Left ventricle myocardium inferior (tissue), 1 donor: ENCODE measurements around the gene CLDN3. TPM values are rescaled to one million over a fixed set of nuclear protein-coding genes. Genes with fewer than 3 reads are reported as not detected.
"Not testable (repeated sequence)": the region's sequence is repeated elsewhere in the genome, so short reads cannot be mapped to it uniquely, and the experiment has no call there.

ENCODE experiments used
- DNase-seq: peaks from one replicate; pipeline ENCODE4 v3.0.0-alpha.2; 2020
- H3K27ac ChIP-seq: fragments of 200-600 bp; replicated peaks from 2 replicates; pipeline ENCODE4 v1.8.0; 2021
- H3K27me3 ChIP-seq: fragments of 200-600 bp; 2 replicates; pipeline ENCODE4 v1.8.0; 2021; ENCODE audit warnings: low read depth
- H3K36me3 ChIP-seq: fragments of 200-600 bp; 2 replicates; pipeline ENCODE4 v1.8.0; 2021
- H3K4me1 ChIP-seq: fragments of 200-600 bp; 2 replicates; pipeline ENCODE4 v1.8.0; 2021
- H3K4me3 ChIP-seq: fragments of 200-600 bp; 2 replicates; pipeline ENCODE4 v1.8.0; 2021; ENCODE audit warnings: mild to moderate bottlenecking, moderate library complexity
- H3K9me3 ChIP-seq: fragments of 200-600 bp; replicated peaks from 2 replicates; pipeline ENCODE4 v1.8.0; 2021
- CTCF ChIP-seq: fragments of 200-600 bp; IDR thresholded peaks from 2 replicates; pipeline ENCODE4 v1.8.0; 2021; ENCODE audit warnings: antibody characterized with exemption, mild to moderate bottlenecking, borderline replicate concordance
- intact Hi-C: fragments of 100-400 bp; cut with micrococcal nuclease; formaldehyde crosslinking; loops from one replicate; pipeline ENCODE4 v1.11.0; 2022
- total RNA-seq: library from RNA; stranded (reverse); fragmentation: NEBNext Ultra II Directional; extraction: Animal tissue kit (Norgen Biotek cat#: 25700); gene quantifications from one replicate; pipeline ENCODE4 v1.2.1, GENCODE V29; 2021
- donor health status: DM: no; HTN: yes; CAD: no; lungs with severe emphysema.

The CLDN3 gene
- total RNA-seq, 1 donor from 2014 or later, result not detected

- intact Hi-C loops, result loop anchor here (5.0 kb wide), 1 partner anchor 121 kb away; no protein-coding TSS in a partner anchor
- DNase-seq, result no peak
- Histone ChIP-seq H3K36me3 (no peaks in the 10 kb centered on the region), H3K4me3 (no peak overlapping the region), H3K27me3 (peaks cover 29% of the 10 kb centered on the region), H3K4me1 (no peaks in the 10 kb centered on the region), H3K27ac (no peak overlapping the region), H3K9me3 (no peaks in the 10 kb centered on the region)
- no peak for TF ChIP-seq CTCF
Measured at GRCh38 chr7:73728551-73728950, 41.5 kb downstream of the CLDN3 start.

- no peak for TF ChIP-seq CTCF
- Histone ChIP-seq H3K9me3 (no peaks in the 10 kb centered on the region), H3K36me3 (no peaks in the 10 kb centered on the region), H3K4me1 (no peaks in the 10 kb centered on the region), H3K27ac (no peak overlapping the region), H3K27me3 (peaks cover 29% of the 10 kb centered on the region), H3K4me3 (no peak overlapping the region)
- intact Hi-C loops, result loop anchor here (5.0 kb wide), 1 partner anchor 121 kb away; no protein-coding TSS in a partner anchor
- DNase-seq, result no peak
Measured at GRCh38 chr7:73727952-73728351, 42.1 kb downstream of the CLDN3 start.

GRCh38 chr7:73726083-73726466, 44.0 kb downstream of the CLDN3 start:
- no peaks in the 10 kb centered on the region for H3K9me3 ChIP-seq
- H3K27me3 ChIP-seq, result peaks cover 29% of the 10 kb centered on the region
- DNase-seq, result no peak
- TF ChIP-seq CTCF, result no peak
- H3K4me3 ChIP-seq, result no peak overlapping the region
- H3K36me3 ChIP-seq, result no peaks in the 10 kb centered on the region
- no peak overlapping the region for H3K27ac ChIP-seq
- peaks cover 10% of the 10 kb centered on the region for H3K4me1 ChIP-seq
- intact Hi-C loops, result loop anchor here (5.0 kb wide), 1 partner anchor 119 kb away; no protein-coding TSS in a partner anchor

GRCh38 chr7:73723813-73724212, 46.3 kb downstream of the CLDN3 start:
- H3K27me3 ChIP-seq, result peaks cover 32% of the 10 kb centered on the region
- no peak for TF ChIP-seq CTCF

GRCh38 chr7:73722785-73723184, 47.3 kb downstream of the CLDN3 start:
- no peak for TF ChIP-seq CTCF
- H3K27ac ChIP-seq, result no peak overlapping the region
- no peaks in the 10 kb centered on the region for H3K9me3 ChIP-seq
- H3K4me3 ChIP-seq, result no peak overlapping the region
- H3K36me3 ChIP-seq, result no peaks in the 10 kb centered on the region
- peaks cover 36% of the 10 kb centered on the region for H3K4me1 ChIP-seq
- no peak for DNase-seq
- H3K27me3 ChIP-seq, result peaks cover 32% of the 10 kb centered on the region
- intact Hi-C loops, result no loop called here

More at GRCh38 chr7:73723813-73724212, 46.3 kb downstream of the CLDN3 start:
- Histone ChIP-seq H3K4me1 (peaks cover 26% of the 10 kb centered on the region), H3K9me3 (no peaks in the 10 kb centered on the region), H3K36me3 (no peaks in the 10 kb centered on the region), H3K27ac (no peak overlapping the region), H3K4me3 (no peak overlapping the region)
- no peak for DNase-seq
- intact Hi-C loops, result no loop called here

- peaks cover 30% of the 10 kb centered on the region for H3K27me3 ChIP-seq
- intact Hi-C loops, H3K9me3 ChIP-seq, H3K36me3 ChIP-seq, H3K27ac ChIP-seq, DNase-seq, H3K4me3 ChIP-seq: not testable (repeated sequence)
- H3K4me1 ChIP-seq, result peaks cover 40% of the 10 kb centered on the region
Measured at GRCh38 chr7:73722182-73722581, 47.9 kb downstream of the CLDN3 start.
